B cell (primary cell): ENCODE data around the gene DLG2. TPM values are rescaled to one million over a fixed set of nuclear protein-coding genes. Genes with fewer than 3 reads are reported as not detected.

Source experiments
- ATAC-seq: fragments of 200-7000 bp; cut with Tn5 transposase; one replicate; pipeline ENCODE4 v1.10.0; 2021; ENCODE audit warnings: low read depth, mild to moderate bottlenecking, moderate number of reproducible peaks, moderate library complexity
- CTCF ChIA-PET: fragments of 350-600 bp; sonication (Branson Sonifier 250); formaldehyde crosslinking; loops from one replicate; lab custom pipeline; 2021; ENCODE audit warnings: antibody characterized with exemption, inconsistent platforms; lab: Charles Lee
- POLR2A ChIA-PET: fragments of 350-600 bp; sonication (Branson Sonifier 250); formaldehyde crosslinking; loops from one replicate; lab custom pipeline; 2021; ENCODE audit warnings: antibody characterized with exemption; lab: Charles Lee
- DNase-seq: peaks from one replicate; pipeline ENCODE4 v3.0.0; 2013
- H2AFZ ChIP-seq: 2 replicates; pipeline ENCODE4 v1.6.1; 2012; ENCODE audit warnings: mild to moderate bottlenecking, low read depth, low read length; ENCODE audit not compliant: insufficient read depth, poor library complexity, severe bottlenecking
- H3K27ac ChIP-seq, 2 donors: 1 replicate in 1 of 2; 2 replicates in 1 of 2; pipeline ENCODE4 v1.5.1; 2012 to 2013; ENCODE audit warnings: low read length in 2 of 2, mild to moderate bottlenecking in 2 of 2, moderate library complexity in 1 of 2
- H3K27me3 ChIP-seq, 4 experiments: fragments of 200-600 bp in 1 of 4; sonication (generic) in 1 of 4; replicated peaks in 1 of 4; 1 replicate in 2 of 4; 2 replicates in 2 of 4; pipeline versions ENCODE4 v1.6.1 to v1.7.0; 2013 to 2016; ENCODE audit warnings: low read length in 3 of 4, mild to moderate bottlenecking in 2 of 4, mixed read lengths in 1 of 4, moderate library complexity in 1 of 4; ENCODE audit not compliant: insufficient read depth in 4 of 4, control insufficient read depth in 3 of 4; ENCODE audit errors: control extremely low read depth in 1 of 4
- H3K36me3 ChIP-seq, 2 experiments: replicated peaks in 1 of 2; 1 replicate in 1 of 2; 2 replicates in 1 of 2; pipeline versions ENCODE4 v1.6.1 to v1.7.1; 2013; ENCODE audit warnings: low read length in 1 of 2; ENCODE audit not compliant: insufficient read depth in 2 of 2, control insufficient read depth in 1 of 2; ENCODE audit errors: control extremely low read depth in 1 of 2, extremely low read depth in 1 of 2
- H3K4me1 ChIP-seq, 2 donors: fragments of 200-600 bp in 1 of 2; sonication (generic) in 1 of 2; 1 replicate in 1 of 2; 2 replicates in 1 of 2; pipeline versions ENCODE4 v1.5.1 to v1.6.1; 2013 to 2017; ENCODE audit warnings: low read length in 2 of 2; ENCODE audit not compliant: control insufficient read depth in 2 of 2, insufficient read depth in 2 of 2
- H3K4me2 ChIP-seq: replicated peaks from 2 replicates; pipeline ENCODE3; 2012; ENCODE audit warnings: mild to moderate bottlenecking, low read depth, low read length; ENCODE audit not compliant: poor library complexity, severe bottlenecking
- H3K4me3 ChIP-seq, 5 experiments: fragments of 200-600 bp in 1 of 5; sonication (generic) in 1 of 5; 1 replicate in 3 of 5; 2 replicates in 2 of 5; pipeline versions ENCODE4 v1.5.1 to v1.7.0; 2011 to 2016; ENCODE audit warnings: low read length in 4 of 5, mild to moderate bottlenecking in 4 of 5, low read depth in 2 of 5, control low read depth in 1 of 5, moderate library complexity in 1 of 5; ENCODE audit not compliant: insufficient read depth in 1 of 5; ENCODE audit errors: control extremely low read depth in 1 of 5, extremely low read depth in 1 of 5
- H3K79me2 ChIP-seq: fragments of 200-600 bp; sonication (generic); one replicate; pipeline ENCODE4 v1.6.0; 2016; ENCODE audit warnings: low read length; ENCODE audit not compliant: control insufficient read depth, insufficient read depth
- H3K9ac ChIP-seq: fragments of 200-600 bp; sonication (generic); 2 replicates; pipeline ENCODE4 v1.6.1; 2017; ENCODE audit warnings: mild to moderate bottlenecking, low read length, moderate library complexity
- H3K9me3 ChIP-seq, 3 donors: one replicate each; pipeline versions ENCODE4 v1.6.1 to v1.7.1; 2013; ENCODE audit warnings: low read length in 2 of 3; ENCODE audit not compliant: control insufficient read depth in 2 of 3, insufficient read depth in 1 of 3; ENCODE audit errors: control extremely low read depth in 1 of 3
- H4K20me1 ChIP-seq: 2 replicates; pipeline ENCODE4 v1.6.0; 2012; ENCODE audit warnings: mild to moderate bottlenecking, low read length; ENCODE audit not compliant: insufficient read depth, control insufficient read depth, poor library complexity, severe bottlenecking
- H3K27ac Mint-ChIP-seq: one replicate; pipeline ENCODE4 v1.8.0; 2021; ENCODE audit warnings: mixed read lengths
- H3K27me3 Mint-ChIP-seq: one replicate; pipeline ENCODE4 v1.8.0; 2021; ENCODE audit warnings: mixed read lengths
- H3K4me1 Mint-ChIP-seq: one replicate; pipeline ENCODE4 v1.8.0; 2021; ENCODE audit warnings: mixed read lengths
- H3K4me3 Mint-ChIP-seq: one replicate; pipeline ENCODE4 v1.8.0; 2021; ENCODE audit warnings: mixed read lengths
- H3K9me3 Mint-ChIP-seq: one replicate; pipeline ENCODE4 v1.8.0; 2022; ENCODE audit warnings: mixed read lengths; ENCODE audit not compliant: insufficient read depth
- CTCF ChIP-seq: fragments of 200-600 bp; IDR thresholded peaks from one replicate; pipeline ENCODE4 v1.8.0; 2022; ENCODE audit warnings: antibody characterized with exemption, mild to moderate bottlenecking
- EZH2 ChIP-seq: IDR thresholded peaks from 2 replicates; pipeline ENCODE4 v1.6.1; 2012; ENCODE audit warnings: borderline replicate concordance, low read depth, mild to moderate bottlenecking, moderate library complexity, low read length; ENCODE audit not compliant: insufficient read depth, poor library complexity, severe bottlenecking
- WGBS: methylation state at CpG from one replicate; pipeline ENCODE4 v1.1.5; 2013; ENCODE audit warnings: missing lambda C conversion rate; ENCODE audit not compliant: insufficient coverage; 5-methylcytosine and 5-hydroxymethylcytosine counted together
- intact Hi-C: fragments of 100-400 bp; cut with micrococcal nuclease; formaldehyde crosslinking; loops from one replicate; pipeline ENCODE4 v1.10.0; 2022
- polyA plus RNA-seq: library from polyadenylated mRNA; depleted of rRNA; stranded (reverse); fragments of >200 nt; gene quantifications from 2 replicates; pipeline ENCODE4 v1.2.3, GENCODE V29; 2012
- total RNA-seq, 2 donors: library from RNA; stranded (reverse); fragments of 120-200 nt in 1 of 2; gene quantifications; 1 replicate in 1 of 2; 2 replicates in 1 of 2; pipeline versions ENCODE4 v1.2.3 to v1.2.4, GENCODE V29; 2013 to 2022

The DLG2 gene
- total and polyA plus RNA-seq, 2 donors (not counting 1 experiment from before 2014, with no cell fraction given), result 0.54 to 5.4 TPM

GRCh38 chr11:84871116-84871515, 756.0 kb downstream of the DLG2 start:
- ChIA-PET POLR2A (no interaction called here), CTCF (no interaction called here)
- TF ChIP-seq EZH2, result no peak
- TF ChIP-seq CTCF, result no peak
- H3K4me2 ChIP-seq, result no peak overlapping the region
- DNase-seq (no peak), ATAC-seq (no peak)
- H3K4me3 ChIP-seq, result no peak overlapping the region
- H2AFZ ChIP-seq, result no peak overlapping the region
- 100% methylated on average over 1 of the region's 2 CpGs for WGBS
- H3K36me3 ChIP-seq, result no peaks in the 10 kb centered on the region
- Mint-ChIP-seq H3K4me1 (no peaks in the 10 kb centered on the region), H3K4me3 (no peak overlapping the region), H3K27me3 (peaks cover 10% of the 10 kb centered on the region), H3K27ac (no peak overlapping the region), H3K9me3 (no peaks in the 10 kb centered on the region)
- no peak overlapping the region for H3K27ac ChIP-seq
- no peaks in the 10 kb centered on the region for H4K20me1 ChIP-seq
- H3K9ac ChIP-seq, result no peak overlapping the region
- H3K4me1 ChIP-seq, result no peaks in the 10 kb centered on the region
- H3K79me2 ChIP-seq, result no peaks in the 10 kb centered on the region
- intact Hi-C loops, result no loop called here
- H3K27me3 ChIP-seq, result no peaks in the 10 kb centered on the region
- H3K9me3 ChIP-seq, result no peaks in the 10 kb centered on the region

- no peaks in the 10 kb centered on the region for H3K9me3 ChIP-seq
- no peaks in the 10 kb centered on the region for H3K27me3 ChIP-seq
- H3K9ac ChIP-seq, result no peak overlapping the region
- ATAC-seq (no peak), DNase-seq (no peak)
- H2AFZ ChIP-seq, result no peak overlapping the region
- H3K27me3 Mint-ChIP-seq, result peaks cover 10% of the 10 kb centered on the region
- TF ChIP-seq CTCF, result no peak
- no peak for TF ChIP-seq EZH2
- no peak overlapping the region for H3K4me2 ChIP-seq
- no peaks in the 10 kb centered on the region for H3K4me1 Mint-ChIP-seq
- intact Hi-C loops, result no loop called here
- ChIA-PET POLR2A (no interaction called here), CTCF (no interaction called here)
- no peak overlapping the region for H3K4me3 ChIP-seq
- no peaks in the 10 kb centered on the region for H3K36me3 ChIP-seq
- no peaks in the 10 kb centered on the region for H3K9me3 Mint-ChIP-seq
- no CpG with 5 or more reads among the region's 1 CpG for WGBS
- no peaks in the 10 kb centered on the region for H3K4me1 ChIP-seq
- H4K20me1 ChIP-seq, result no peaks in the 10 kb centered on the region
- no peak overlapping the region for H3K4me3 Mint-ChIP-seq
- no peak overlapping the region for H3K27ac Mint-ChIP-seq
- H3K27ac ChIP-seq, result no peak overlapping the region
- H3K79me2 ChIP-seq, result no peaks in the 10 kb centered on the region
These were observed 756.7 kb downstream of the DLG2 start for GRCh38 chr11:84870486-84870885.
